ENCODE data around the gene KRT6B.

KRT6B gene

GRCh38 chr12:52402377-52402776 lies 49.6 kb downstream of the KRT6B start:
- TF ChIP-seq TEAD4 (IDR thresholded peaks at IDR 0.05) (no peak), EGR1 (IDR thresholded peaks at IDR 0.05) (no peak), MAX (IDR thresholded peaks at IDR 0.05) (no peak), EP300 (IDR thresholded peaks at IDR 0.05; ENCODE audit: borderline replicate concordance) (no peak), ZBTB7A (IDR thresholded peaks at IDR 0.05; ENCODE audit: low read depth) (no peak), FOXM1 (IDR thresholded peaks at IDR 0.05; ENCODE audit: borderline replicate concordance, low read depth) (no peak), TCF12 (IDR thresholded peaks at IDR 0.05; ENCODE audit: low read depth) (no peak), TAF1 (IDR thresholded peaks at IDR 0.05; ENCODE audit: low read depth) (no peak), NFIC (IDR thresholded peaks at IDR 0.05) (no peak), USF1 (IDR thresholded peaks at IDR 0.05) (no peak), CEBPB (IDR thresholded peaks at IDR 0.05) (no peak), REST (IDR thresholded peaks at IDR 0.05; ENCODE audit: low read depth) (no peak), CREB1 (IDR thresholded peaks at IDR 0.05; ENCODE audit: low read depth) (no peak), RAD21 (IDR thresholded peaks at IDR 0.05; ENCODE audit: low read depth) (no peak), YY1 (IDR thresholded peaks at IDR 0.05; ENCODE audit: low read depth) (no peak)

GRCh38 chr12:52401926-52402325 lies 50.0 kb downstream of the KRT6B start:
- TF ChIP-seq RAD21 (IDR thresholded peaks at IDR 0.05; ENCODE audit: low read depth) (no peak), MAX (IDR thresholded peaks at IDR 0.05) (no peak), TEAD4 (IDR thresholded peaks at IDR 0.05) (no peak), NFIC (IDR thresholded peaks at IDR 0.05) (no peak), CEBPB (IDR thresholded peaks at IDR 0.05) (no peak)

- TF ChIP-seq RAD21 (IDR thresholded peaks at IDR 0.05; ENCODE audit: low read depth) (no peak), TEAD4 (IDR thresholded peaks at IDR 0.05) (no peak), CEBPB (IDR thresholded peaks at IDR 0.05) (no peak), USF1 (IDR thresholded peaks at IDR 0.05) (no peak), YY1 (IDR thresholded peaks at IDR 0.05; ENCODE audit: low read depth) (no peak), TCF12 (IDR thresholded peaks at IDR 0.05; ENCODE audit: low read depth) (no peak), ZBTB7A (IDR thresholded peaks at IDR 0.05; ENCODE audit: low read depth) (no peak), MAX (IDR thresholded peaks at IDR 0.05) (no peak), TAF1 (IDR thresholded peaks at IDR 0.05; ENCODE audit: low read depth) (no peak), REST (IDR thresholded peaks at IDR 0.05; ENCODE audit: low read depth) (no peak), FOXM1 (IDR thresholded peaks at IDR 0.05; ENCODE audit: borderline replicate concordance, low read depth) (no peak), EP300 (IDR thresholded peaks at IDR 0.05; ENCODE audit: borderline replicate concordance) (no peak), NFIC (IDR thresholded peaks at IDR 0.05) (no peak), EGR1 (IDR thresholded peaks at IDR 0.05) (no peak), CREB1 (IDR thresholded peaks at IDR 0.05; ENCODE audit: low read depth) (no peak)
Measured at GRCh38 chr12:52401526-52401925, 50.4 kb downstream of the KRT6B start.

GRCh38 chr12:52400906-52401305 lies 51.0 kb downstream of the KRT6B start:
- TF ChIP-seq FOXM1 (IDR thresholded peaks at IDR 0.05; ENCODE audit: borderline replicate concordance, low read depth) (no peak), YY1 (IDR thresholded peaks at IDR 0.05; ENCODE audit: low read depth) (no peak), TCF12 (IDR thresholded peaks at IDR 0.05; ENCODE audit: low read depth) (no peak), EGR1 (IDR thresholded peaks at IDR 0.05) (no peak), TAF1 (IDR thresholded peaks at IDR 0.05; ENCODE audit: low read depth) (no peak)

- TF ChIP-seq EP300 (IDR thresholded peaks at IDR 0.05; ENCODE audit: borderline replicate concordance) (no peak), CREB1 (IDR thresholded peaks at IDR 0.05; ENCODE audit: low read depth) (no peak), USF1 (IDR thresholded peaks at IDR 0.05) (no peak), TEAD4 (IDR thresholded peaks at IDR 0.05) (no peak), FOXM1 (IDR thresholded peaks at IDR 0.05; ENCODE audit: borderline replicate concordance, low read depth) (no peak)
Measured at GRCh38 chr12:52399756-52400155, 52.2 kb downstream of the KRT6B start.

GRCh38 chr12:52398176-52398575 lies 53.8 kb downstream of the KRT6B start:
- TF ChIP-seq RAD21 (IDR thresholded peaks at IDR 0.05; ENCODE audit: low read depth), result no peak
- TF ChIP-seq NFIC (IDR thresholded peaks at IDR 0.05), result no peak
- no peak for TF ChIP-seq MAX (IDR thresholded peaks at IDR 0.05)
- TF ChIP-seq CREB1 (IDR thresholded peaks at IDR 0.05; ENCODE audit: low read depth), result no peak
- no peak for TF ChIP-seq CEBPB (IDR thresholded peaks at IDR 0.05)
- TF ChIP-seq YY1 (IDR thresholded peaks at IDR 0.05; ENCODE audit: low read depth), result no peak
- TF ChIP-seq REST (IDR thresholded peaks at IDR 0.05; ENCODE audit: low read depth), result no peak
- no peak for TF ChIP-seq EP300 (IDR thresholded peaks at IDR 0.05; ENCODE audit: borderline replicate concordance)
- no peak for TF ChIP-seq ZBTB7A (IDR thresholded peaks at IDR 0.05; ENCODE audit: low read depth)
- TF ChIP-seq TAF1 (IDR thresholded peaks at IDR 0.05; ENCODE audit: low read depth), result no peak
- TF ChIP-seq EGR1 (IDR thresholded peaks at IDR 0.05), result no peak
- no peak for TF ChIP-seq USF1 (IDR thresholded peaks at IDR 0.05)
- TF ChIP-seq FOXM1 (IDR thresholded peaks at IDR 0.05; ENCODE audit: borderline replicate concordance, low read depth), result no peak
- TF ChIP-seq TEAD4 (IDR thresholded peaks at IDR 0.05), result no peak
- no peak for TF ChIP-seq TCF12 (IDR thresholded peaks at IDR 0.05; ENCODE audit: low read depth)
